Breast epithelium (tissue), 3 donors: ENCODE data around the gene OR51B2.

ENCODE experiments used
- CTCF ChIP-seq, 3 donors: fragments of 450-650 bp; IDR thresholded peaks; one replicate each; pipeline ENCODE4 v1.5.1; 2016 to 2017; ENCODE audit warnings: antibody characterized with exemption in 3 of 3, mild to moderate bottlenecking in 3 of 3, moderate library complexity in 3 of 3
- POLR2A ChIP-seq: fragments of 450-650 bp; IDR thresholded peaks from one replicate; pipeline ENCODE4 v1.6.1; 2016; ENCODE audit warnings: antibody characterized with exemption, mild to moderate bottlenecking, moderate library complexity

- TF ChIP-seq CTCF (IDR thresholded peaks at IDR 0.05) = no peak
- TF ChIP-seq POLR2A = no peak
These were observed 15.8 kb upstream of the OR51B2 start for GRCh38 chr11:5339771-5340322.
